ENCODE results near the gene CTNND2.

GRCh38 chr5:11222169-11222568, 682.1 kb downstream of the CTNND2 start:
- TF ChIP-seq ZNF660 (tag by site-specific recombination; IDR thresholded peaks at IDR 0.05) = no peak
- no peak for TF ChIP-seq ZNF280D (tag by site-specific recombination; IDR thresholded peaks at IDR 0.05)
- no peak for TF ChIP-seq ZNF398 (tag by site-specific recombination; IDR thresholded peaks at IDR 0.05)
- no peak for TF ChIP-seq CTCF (tag by site-specific recombination; IDR thresholded peaks at IDR 0.05)
